Measurements from ENCODE around the gene MYL2.
A peak's percentile ranks its signal among the peaks of the same experiment; 100 is the strongest.
"Not testable (repeated sequence)": the region's sequence is repeated elsewhere in the genome, so short reads cannot be mapped to it uniquely, and the experiment has no call there.

The MYL2 gene, protein sequence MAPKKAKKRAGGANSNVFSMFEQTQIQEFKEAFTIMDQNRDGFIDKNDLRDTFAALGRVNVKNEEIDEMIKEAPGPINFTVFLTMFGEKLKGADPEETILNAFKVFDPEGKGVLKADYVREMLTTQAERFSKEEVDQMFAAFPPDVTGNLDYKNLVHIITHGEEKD
- 0 reads per million in 2 donors for total RNA-seq

DNA sequence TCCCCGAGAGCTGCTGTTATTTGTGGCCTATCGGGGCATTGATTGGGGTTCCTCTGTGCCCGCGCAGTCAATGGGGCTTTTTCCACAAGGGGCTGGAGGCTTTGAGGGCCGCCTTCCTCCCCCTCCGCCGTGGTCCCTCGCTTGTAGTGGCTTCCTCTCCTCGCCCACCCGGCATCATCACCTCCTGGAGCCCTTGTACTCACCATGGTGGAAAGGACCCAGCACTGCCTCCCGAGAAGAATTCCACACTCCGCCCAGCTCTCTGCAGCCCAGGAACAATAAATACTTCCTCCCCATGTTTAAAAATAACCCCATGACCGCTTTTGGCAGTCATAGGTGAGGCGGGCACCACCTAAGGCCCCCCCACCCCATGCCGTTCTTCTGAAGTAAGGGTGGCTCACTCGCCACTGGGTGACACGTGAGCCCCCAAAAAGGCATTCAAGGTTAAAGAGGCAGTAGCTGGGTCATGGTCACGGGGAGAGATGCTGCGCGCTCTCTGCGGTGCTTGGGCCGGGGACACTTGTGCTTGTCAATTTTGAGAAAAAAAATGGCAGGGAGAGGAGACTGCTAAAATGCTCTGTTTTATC lies at the start of gene MYL2:
MYL2 (minus strand) TSS at position 256 of the 587 bp plus-strand sequence; CDS start at position 206, 50 bp downstream.
- no peak for DNase-seq

DNA sequence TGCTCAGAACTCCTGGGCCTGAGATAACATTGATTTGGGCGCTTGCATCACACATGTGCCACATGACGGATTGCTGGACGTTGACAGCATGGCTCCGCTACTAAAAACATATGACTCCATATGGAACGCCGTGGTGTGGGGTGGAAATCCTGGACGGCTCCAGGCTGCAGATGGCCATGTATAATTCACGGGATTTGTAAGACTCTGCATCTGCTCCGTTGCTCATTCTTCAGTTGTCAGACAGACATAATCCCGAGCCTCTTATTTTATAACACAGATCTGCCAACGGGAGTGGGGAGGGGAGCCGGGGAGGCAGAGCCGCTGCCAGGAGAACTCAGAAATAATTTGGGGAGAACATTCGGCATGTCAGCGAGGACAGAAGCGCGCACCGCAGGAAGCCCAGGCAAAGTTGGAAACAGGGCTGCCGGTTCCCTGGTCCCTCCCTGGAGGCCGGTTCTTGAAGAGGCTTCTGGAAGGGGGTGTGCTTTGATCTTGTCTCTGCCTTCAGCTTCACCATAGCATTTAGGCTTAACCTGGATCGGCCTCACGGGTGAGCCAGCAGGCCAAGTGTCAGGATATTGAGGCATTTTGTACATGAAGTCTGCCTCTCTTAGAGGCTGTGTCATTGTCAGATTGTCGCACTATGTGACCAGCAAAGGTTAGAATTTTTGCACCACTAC lies 45.8 kb upstream of the MYL2 start:
- no peak for DNase-seq

DNA sequence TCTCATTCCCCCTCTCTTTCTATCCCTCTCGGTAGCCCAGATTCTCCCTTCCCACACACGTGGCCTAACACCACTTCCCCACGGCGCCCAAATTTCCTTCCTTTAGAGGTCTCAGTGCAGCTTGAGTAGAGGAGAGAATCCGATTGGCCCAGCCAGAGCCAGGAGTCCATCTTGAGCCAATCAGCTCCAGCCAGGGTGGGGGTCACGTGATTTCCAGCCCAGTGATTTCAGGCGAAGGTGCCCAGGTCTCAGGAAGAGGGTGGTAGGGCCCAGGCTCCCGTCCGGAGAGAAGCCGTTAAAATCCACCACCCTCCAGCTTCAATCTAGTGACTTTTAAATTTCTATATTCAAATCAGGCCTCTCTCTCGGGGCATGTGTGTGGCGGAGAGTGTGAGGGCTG lies 45.2 kb upstream of the MYL2 start:
- no peak for DNase-seq

DNA sequence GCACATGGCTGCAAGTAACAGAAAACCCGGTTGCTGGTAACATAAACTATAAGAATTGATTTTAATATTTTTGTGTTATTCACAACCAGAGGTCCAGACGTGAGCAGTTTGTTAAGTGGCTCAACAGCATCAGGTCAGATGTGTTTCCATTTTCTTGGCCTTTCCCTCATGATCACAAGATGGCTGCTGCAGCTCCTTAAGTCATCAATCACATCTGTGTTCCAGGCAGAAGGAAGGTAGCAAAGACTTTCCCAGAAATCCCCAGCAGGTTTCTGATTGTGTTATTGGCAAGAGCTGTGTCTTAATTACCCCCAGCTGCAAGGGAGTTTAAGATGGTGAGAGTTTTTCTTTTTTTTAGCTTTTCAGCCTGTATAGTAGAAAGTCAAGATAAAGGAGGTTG lies 40.4 kb upstream of the MYL2 start:
- DNase-seq = no peak

DNA sequence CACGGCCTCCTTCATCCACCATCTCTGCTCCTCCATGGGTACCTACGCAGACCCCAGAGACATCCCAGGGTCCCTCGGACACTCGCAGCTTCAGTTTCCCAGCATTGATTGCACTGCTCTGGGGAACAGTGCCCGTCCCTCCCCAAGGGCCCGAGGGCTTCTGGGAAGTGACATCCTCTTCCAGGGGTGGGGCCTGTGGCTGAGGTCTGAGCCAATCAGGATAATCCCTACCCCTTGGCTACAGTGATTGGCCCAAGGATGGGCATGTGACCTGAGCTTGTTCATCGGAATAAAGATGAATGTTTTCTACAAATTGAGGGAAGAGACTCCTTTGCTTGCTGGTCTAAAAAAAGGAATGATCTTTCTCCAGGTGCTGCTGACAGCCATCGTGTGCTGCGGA lies 37.3 kb upstream of the MYL2 start:
- DNase-seq = no peak

DNA sequence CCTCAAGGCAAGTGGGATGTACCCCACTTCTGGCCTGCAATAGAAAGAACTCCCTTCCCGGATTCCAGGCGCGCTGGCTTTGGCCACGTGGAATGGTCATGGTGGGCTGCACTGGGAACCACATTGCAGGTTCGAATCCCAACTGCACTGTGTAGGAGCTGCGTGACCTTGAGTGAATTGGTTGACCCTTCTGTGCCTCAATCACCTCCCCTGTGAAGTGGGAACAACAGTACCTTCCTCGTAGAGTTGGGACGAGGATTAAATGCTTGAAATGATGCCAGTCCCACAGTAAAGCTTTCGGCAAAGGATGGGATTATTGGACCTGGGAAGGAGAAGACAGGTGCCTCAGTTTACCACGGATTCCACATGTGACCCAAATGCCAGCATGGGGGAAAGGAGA lies 36.8 kb upstream of the MYL2 start:
- DNase-seq = no peak

DNA sequence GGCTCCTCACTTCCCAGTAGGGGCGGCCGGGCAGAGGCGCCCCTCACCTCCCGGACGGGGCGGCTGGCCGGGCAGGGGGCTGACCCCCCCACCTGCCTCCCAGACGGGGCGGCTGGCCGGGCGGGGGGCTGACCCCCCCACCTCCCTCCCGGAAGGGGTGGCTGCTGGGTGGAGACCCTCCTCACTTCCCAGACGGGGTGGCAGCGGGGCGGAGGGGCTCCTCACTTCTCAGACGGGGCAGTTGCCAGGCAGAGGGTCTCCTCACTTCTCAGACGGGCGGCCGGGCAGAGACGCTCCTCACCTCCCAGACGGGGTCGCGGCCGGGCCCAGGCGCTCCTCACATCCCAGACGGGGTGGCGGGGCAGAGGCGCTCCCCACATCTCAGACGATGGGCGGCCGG lies 30.5 kb upstream of the MYL2 start:
- not testable (repeated sequence) for DNase-seq

DNA sequence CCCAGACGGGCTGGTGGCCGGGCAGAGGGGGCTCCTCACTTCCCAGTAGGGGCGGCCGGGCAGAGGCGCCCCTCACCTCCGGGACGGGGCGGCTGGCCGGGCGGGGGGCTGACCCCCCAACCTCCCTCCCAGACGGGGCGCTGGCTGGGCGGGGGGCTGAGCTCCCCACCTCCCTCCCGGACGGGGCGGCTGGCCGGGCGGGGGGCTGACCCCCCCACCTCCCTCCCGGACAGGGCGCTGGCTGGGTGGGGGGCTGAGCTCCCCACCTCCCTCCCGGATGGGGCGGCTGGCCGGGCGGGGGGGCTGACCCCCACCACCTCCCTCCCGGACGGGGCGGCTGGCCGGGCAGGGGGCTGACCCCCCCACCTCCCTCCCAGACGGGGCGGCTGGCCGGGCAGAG lies 30.1 kb upstream of the MYL2 start:
- not testable (repeated sequence) for DNase-seq

DNA sequence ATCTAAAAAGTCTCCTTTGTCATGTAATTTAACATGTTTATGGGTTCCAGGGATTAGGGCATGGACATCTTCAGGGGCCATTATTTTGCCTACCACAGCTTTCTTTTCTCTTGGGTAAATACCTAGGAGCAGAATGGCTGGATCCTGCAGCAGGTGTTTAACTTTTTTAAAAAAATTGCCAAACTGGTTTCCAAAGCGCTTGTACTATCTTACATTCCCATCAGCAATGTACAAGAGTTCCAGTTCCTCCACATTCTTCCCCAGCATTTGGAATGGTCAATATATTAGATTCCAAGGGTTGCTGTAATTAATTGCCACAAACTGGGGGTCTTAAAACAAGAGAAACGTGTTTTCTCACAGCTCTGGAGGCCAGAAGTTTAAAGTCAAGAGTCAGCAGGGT lies 27.7 kb upstream of the MYL2 start:
- DNase-seq = no peak

DNA sequence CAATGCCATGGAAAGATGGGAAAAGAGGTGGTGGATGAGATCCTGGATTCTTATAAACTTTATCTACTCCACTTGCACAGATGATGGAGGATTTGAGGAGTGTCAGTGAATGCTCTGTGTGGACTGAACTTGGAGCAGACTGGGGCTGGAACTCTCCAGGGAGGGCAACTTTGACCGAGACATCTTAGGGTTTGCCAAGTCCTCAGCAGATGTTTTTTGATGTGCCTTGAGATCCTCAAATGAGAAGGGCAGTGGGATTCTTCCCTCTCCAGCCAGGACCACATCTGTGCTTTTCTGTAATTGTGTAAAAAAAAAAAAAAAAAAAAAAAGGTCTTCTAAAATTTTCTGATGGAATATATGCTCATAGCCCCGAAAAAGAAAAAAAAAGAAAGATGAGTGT lies 23.0 kb upstream of the MYL2 start:
- no peak for DNase-seq

DNA sequence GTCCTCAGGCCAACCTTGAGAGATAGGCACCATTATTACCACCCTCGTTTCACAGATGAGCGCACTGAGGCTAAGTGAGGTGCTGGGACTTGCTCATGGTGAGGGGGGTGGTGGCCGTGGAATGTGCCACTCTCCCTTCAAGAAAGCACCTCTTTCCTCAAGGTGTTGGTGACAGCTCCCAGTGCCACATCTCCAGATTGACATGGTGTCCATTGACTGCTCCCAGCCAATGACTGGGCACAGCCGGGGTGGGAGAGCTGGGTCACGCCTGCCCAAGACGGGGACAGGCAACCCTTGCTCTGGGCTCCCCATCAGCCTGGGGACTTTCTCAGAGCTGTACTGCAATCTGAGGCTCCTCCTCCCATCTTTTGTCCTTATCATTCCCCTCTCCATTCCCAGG lies 21.0 kb upstream of the MYL2 start:
- no peak for DNase-seq

DNA sequence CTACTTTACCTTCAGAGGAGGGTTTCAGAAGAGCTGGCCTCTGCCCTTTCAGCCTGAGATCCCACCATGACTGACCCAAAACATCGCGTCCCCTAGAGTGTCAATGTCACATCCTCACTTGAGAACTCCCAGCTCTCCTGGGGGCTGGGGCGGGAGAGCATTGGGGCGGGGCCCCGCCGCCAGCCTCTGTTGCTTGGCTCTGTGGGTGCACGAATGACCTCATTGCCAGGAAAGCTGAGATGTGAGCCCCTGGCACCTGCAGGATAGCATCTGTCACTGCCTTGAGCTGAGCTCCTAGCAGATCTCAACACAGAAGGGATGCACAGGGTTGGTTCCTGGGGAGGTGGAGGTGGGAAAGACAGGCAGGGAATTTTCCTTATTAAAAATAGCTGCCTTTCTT lies 20.6 kb upstream of the MYL2 start:
- no peak for DNase-seq

DNA sequence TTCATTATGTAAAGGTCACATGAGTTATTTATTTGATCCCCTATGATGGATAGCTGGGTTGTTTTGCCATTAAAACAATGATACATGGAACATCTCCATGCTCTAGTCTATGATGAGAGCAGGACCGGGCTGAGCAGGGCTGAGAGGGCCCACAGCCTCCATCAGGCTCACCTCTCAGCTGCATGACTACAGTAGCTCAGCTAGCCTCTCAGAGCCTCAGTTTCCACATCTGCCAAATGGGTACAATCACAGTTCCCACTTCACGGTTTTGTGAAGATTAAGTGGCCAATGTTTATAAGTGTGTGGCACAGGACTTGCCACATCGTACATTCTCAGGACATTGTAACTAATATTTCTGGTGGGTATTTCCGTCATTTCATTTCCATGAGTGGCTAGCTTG lies 19.9 kb upstream of the MYL2 start:
- no peak for DNase-seq

DNA sequence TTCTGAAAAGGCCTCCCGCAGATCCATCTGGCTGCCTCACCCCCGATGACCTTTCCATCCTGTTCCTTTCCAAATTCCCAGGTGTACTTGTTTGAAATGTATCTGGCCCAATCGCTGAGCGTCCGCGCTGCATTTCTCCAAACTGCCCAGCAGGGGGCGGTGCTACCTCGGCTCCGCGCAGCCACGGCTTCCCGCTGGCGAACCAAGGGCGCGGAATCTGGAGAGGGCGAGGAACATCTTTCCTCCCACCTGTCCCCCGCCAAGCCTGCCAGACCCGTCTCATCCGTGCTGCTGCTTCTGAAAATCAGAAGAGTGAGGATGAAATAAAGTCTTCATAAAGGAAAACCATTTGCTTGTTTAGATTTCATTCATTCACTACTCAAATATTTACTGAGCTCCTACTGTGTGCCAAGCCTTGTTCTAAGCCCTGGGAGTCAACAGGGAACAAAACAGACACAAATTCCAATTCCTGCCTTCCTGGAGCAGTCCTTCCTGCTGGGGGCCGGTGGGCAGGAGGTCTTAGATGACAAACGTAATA lies 16.8 kb upstream of the MYL2 start:
- peak; percentile 49 for DNase-seq

DNA sequence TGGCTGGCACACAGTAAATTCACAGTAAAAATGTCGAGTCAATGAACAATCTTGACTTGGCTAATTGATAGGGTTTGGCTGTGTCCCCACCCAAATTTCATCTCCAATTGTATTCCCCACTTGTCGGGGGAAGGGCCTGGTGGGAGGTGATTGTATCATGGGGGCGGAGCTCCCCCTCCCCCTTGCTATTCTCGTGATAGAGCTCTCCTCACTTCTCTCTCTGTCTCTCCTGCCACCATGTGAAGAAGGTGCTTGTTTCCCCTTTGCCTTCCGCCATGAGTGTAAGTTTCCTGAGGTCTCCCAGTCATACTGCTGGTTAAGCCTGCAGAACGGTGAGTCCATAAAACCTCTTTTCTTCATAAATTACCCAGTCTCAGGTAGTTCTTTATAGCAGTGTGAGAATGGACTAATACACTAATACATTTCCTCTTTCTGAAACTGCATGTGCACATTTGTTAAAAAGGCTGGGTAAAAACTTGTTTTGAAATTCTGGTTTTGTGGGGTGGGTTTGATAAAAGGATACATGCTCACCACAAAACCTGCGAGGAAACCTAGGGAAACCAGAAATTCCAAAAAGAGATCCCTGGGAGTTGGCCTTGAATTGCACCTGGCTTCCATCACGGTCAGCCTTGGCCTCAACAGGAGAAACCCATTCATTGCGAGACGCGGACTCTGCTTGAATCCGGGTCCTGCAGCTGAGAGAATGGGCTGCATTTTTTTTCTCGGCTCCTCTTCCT lies 16.2 kb upstream of the MYL2 start:
- DNase-seq = no peak

DNA sequence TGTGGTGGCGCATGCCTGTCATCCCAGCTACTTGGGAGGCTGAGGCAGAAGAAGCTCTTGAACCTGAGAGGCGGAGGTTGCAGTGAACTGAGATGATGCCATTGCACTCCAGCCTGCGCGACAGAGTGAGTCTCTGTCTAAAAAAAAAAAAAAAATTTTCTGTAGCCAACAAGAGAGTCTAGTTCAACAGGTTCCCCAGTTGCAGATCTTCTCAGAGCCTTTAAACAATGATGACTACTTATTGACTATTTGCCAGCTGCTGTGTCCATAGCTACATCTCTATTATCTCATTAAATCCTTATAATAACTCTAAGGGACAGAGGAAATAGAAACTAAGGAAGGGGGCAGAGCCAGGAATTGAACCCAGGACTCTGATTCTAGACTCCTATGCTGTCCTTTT lies 15.2 kb upstream of the MYL2 start:
- no peak for DNase-seq

DNA sequence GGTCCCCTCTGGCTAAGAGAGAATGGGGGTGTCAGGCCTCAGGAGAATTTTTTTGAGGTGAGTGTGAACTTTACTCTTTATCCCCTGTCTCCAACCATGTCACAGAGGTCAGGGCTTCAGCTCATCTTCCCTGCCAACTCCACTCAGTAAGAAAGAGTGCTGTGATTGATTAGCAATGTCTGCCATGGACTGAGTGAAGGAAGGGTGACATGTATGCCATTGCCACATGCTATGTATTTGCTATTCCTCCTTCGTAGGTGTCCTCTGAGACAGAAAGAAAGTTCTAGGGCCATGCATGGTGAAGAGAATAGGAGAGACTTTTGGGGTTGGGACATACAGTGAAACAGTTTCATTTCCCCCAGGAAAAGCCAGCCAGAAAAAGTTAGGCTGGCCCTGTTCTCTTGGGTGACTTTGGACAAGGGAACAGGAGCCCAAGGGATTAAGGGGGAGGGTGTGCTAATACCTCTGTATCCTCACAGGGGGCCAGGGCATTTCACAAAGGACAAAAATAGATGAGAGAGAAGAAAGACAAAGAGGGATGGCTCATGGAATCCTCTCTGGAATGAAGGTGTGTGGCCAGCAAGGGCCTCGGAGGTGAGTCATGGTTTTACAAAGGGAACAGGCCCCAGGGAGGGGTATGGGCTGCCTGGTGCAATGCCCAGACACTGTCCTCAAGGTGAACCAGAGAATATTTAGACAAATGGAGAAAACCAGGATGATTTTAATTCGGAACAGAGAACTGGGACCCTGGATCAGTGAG lies 13.9 kb upstream of the MYL2 start:
- no peak for DNase-seq

DNA sequence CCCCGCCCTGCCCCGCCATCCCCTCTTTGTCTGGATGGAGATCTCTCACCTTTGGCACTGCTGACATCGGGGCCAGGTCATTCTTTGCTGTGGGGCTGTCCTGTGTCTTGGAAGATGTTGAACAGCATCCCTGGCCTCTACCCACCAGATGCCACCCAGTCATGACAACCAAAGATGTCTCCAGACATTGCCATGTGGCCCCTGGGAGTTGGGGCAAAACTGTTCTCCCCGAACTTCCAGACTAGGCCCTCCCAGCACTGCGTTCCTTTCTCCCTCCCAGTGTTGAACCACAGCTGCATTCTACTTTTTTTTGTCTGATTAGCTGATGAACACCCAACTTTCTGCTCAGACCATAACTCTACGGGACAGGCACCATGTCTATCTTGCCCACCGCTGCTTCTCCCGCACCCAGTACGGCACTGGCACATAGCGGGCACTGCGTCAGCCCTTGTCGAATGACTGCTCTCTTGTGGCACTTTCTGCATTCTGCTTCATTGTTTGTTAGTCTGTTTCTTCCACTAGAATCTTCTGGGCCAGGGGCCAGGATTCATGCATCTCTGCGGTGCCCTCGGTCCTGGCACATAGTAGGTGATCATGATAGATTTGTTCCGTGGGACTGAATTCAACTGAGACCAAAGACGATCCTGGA lies 13.1 kb upstream of the MYL2 start:
- DNase-seq = no peak

DNA sequence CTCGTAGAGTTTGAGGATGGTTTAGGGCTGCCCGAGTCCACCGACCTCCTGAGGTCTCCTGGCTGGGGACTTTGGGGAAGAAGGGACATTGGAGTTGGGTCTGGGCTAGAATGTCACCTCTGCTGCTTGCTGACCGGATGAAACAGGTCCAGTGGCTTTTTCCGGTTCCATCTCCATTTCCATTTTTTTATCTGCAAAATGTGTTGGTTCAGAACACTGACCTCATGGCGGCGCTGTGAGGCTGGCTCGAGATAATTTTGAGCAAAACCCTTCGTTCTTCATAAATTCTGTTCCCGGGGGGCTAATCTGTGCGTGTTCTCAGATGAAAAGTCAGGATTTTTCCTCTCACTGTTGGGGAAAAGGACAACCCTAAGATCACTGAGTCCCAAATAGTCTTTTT lies 11.7 kb upstream of the MYL2 start:
- DNase-seq = no peak

DNA sequence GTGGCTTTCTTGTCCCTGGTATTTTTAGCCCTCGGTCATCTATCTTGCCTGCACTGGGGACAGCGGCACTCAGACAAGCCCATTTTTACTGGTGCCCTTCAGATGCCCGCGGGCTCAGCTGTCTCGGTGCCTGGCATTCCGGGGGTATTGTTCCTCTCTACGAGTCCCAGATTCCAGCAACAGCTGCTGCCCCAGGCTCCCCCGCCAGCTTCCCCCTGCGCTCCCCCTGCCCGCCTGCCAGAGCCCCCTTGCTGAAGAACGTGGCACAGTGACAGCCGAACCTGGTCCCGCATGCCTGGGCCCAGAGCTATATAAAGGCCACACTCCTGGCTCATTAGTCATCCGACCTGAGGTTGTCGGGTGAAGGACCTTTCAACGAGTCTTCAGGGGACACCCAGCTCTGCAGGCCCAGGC lies 10.9 kb upstream of the MYL2 start:
- DNase-seq = no peak

DNA sequence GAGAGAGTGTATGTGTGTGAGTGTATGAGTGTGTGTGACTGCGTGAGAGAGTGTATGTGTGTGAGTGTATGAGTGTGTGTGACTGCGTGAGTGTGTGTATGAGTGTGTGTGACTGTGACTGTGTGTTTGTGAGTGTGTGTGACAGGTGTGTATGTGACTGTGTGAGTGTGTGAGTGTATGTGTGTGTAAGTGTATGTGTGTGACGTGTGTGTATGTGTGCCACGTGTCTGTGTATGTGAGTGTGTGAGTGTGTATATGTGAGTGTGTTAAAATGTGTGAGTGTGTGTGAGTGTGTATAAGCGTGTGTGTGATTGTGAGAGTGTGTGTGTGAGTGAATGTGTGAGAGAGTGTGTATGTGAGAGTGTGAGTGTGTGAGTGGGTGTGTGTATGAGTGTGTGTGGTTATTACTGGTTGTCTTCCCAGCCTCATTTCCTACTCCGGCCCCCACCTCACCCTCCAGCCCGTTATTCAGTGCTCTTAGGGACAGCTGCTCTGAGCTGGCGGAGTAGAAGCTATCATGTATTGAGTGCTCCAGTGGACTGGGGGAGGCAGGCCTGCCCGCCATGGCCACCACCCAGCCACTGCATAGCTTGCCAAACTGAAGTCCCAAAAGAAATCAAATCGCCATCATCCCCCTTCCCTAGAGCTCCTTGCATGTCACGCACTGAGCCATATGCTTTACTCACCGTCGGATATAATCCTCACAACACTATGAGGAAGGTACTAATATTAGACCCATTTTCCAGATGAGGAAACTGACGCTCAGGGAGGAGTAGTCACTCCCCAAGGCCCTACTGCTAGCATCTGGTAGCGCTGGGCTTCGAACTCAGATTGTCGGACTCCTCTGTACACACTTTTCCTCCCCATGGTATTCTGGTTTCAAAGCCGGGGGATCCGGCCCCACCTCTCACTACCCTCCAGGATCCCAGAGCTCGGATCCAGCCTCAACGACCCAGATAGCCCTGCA lies 10.3 kb upstream of the MYL2 start:
- DNase-seq = no peak

Measured in T-helper 9 cell (primary cell).